ENCODE results near the gene NEURL3.

GRCh38 chr2:96528006-96528699 is 23.0 kb upstream of the NEURL3 start:
- TF ChIP-seq CTCF (IDR thresholded peaks at IDR 0.05): no peak
- no peak for TF ChIP-seq POLR2A (IDR thresholded peaks at IDR 0.05)

Measured in testis (tissue), 2 donors.